GM12878 (cell line): ENCODE results near the gene ALG6.

ENCODE experiments used
- CTCF ChIP-seq, 3 experiments: IDR thresholded peaks in 2 of 3; conservative IDR thresholded peaks in 1 of 3; 2 replicates each; pipeline ENCODE4 v1.5.1; 2011; ENCODE audit warnings: low read depth in 3 of 3, low read length in 3 of 3, mild to moderate bottlenecking in 3 of 3, control low read depth in 2 of 3, moderate library complexity in 2 of 3, inconsistent platforms in 1 of 3, mixed read lengths in 1 of 3; ENCODE audit not compliant: control insufficient read depth in 2 of 3, insufficient read depth in 1 of 3; ENCODE audit errors: extremely low read depth in 1 of 3
- NFYB ChIP-seq: IDR thresholded peaks from 2 replicates; pipeline ENCODE4 v1.6.1; 2011; ENCODE audit warnings: low read depth, mild to moderate bottlenecking, low read length, improper control_type of control experiment, moderate library complexity; ENCODE audit not compliant: insufficient read depth
- RBBP5 ChIP-seq: fragments of 200-600 bp; sonication (generic); conservative IDR thresholded peaks from 2 replicates; pipeline ENCODE4 v1.6.1; 2016
- SMC3 ChIP-seq: IDR thresholded peaks from 2 replicates; pipeline ENCODE4 v1.6.1; 2011; ENCODE audit warnings: low read length, improper control_type of control experiment, borderline replicate concordance
- SRF ChIP-seq, 2 experiments: IDR thresholded peaks; 2 replicates each; pipeline ENCODE4 v1.6.1; 2011; ENCODE audit warnings: low read depth in 2 of 2, low read length in 2 of 2, mild to moderate bottlenecking in 1 of 2, moderate library complexity in 1 of 2
- ZBTB40 ChIP-seq: fragments of 450-650 bp; IDR thresholded peaks from 2 replicates; pipeline ENCODE4 v1.6.1; 2016; ENCODE audit warnings: mild to moderate bottlenecking, moderate library complexity, borderline replicate concordance
- TF ChIP-seq, protein P1 (sequence below): fragments of 450-650 bp; IDR thresholded peaks from 2 replicates; pipeline ENCODE4 v1.6.1; 2017; ENCODE audit warnings: borderline replicate concordance

DNA sequence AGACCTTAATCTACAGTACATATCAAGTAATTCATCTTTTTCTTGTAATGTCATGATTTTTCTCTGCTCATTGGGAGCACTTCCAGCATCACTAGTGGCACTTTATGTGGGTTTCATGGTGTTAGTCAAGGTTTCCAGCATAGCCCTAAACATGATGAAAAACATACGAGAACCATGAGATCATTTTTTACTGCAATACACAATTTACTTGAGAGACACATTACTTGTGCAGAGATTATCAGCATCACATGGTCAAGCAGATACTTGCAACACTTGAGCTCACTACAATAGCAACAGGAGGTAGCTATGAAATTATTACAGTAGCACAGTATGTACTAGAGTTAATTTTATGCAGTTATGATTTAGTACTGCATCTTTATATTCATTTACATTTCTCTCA, 119.2 kb downstream of the ALG6 start:
- TF ChIP-seq, protein P1, sequence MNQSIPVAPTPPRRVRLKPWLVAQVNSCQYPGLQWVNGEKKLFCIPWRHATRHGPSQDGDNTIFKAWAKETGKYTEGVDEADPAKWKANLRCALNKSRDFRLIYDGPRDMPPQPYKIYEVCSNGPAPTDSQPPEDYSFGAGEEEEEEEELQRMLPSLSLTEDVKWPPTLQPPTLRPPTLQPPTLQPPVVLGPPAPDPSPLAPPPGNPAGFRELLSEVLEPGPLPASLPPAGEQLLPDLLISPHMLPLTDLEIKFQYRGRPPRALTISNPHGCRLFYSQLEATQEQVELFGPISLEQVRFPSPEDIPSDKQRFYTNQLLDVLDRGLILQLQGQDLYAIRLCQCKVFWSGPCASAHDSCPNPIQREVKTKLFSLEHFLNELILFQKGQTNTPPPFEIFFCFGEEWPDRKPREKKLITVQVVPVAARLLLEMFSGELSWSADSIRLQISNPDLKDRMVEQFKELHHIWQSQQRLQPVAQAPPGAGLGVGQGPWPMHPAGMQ, result no peak
- no peak for TF ChIP-seq SRF (IDR thresholded peaks at IDR 0.05; ENCODE audit: low read depth in 2 of 2, low read length in 2 of 2)
- TF ChIP-seq CTCF (IDR thresholded peaks at IDR 0.05 in 2 of 3, conservative IDR thresholded peaks at IDR 0.05 in 1 of 3; ENCODE audit: control insufficient read depth in 2 of 3, extremely low read depth in 1 of 3, insufficient read depth in 1 of 3, low read depth in 3 of 3, low read length in 3 of 3), result no peak
- TF ChIP-seq SMC3, result no peak
- no peak for TF ChIP-seq RBBP5
- TF ChIP-seq ZBTB40, result no peak
- no peak for TF ChIP-seq NFYB
